ENCODE data around the gene SUPT16H.
A peak's percentile ranks its signal among the peaks of the same experiment; 100 is the strongest.

SUPT16H gene

GRCh38 chr14:21308479-21309237 lies 75.2 kb downstream of the SUPT16H start (continued):
- TF ChIP-seq ZNF626 (tag by site-specific recombination; IDR thresholded peaks at IDR 0.05) (no peak), ZNF274 (IDR thresholded peaks at IDR 0.05; ENCODE audit: low read length) (no peak), ZNF274 (tag by site-specific recombination; IDR thresholded peaks at IDR 0.05; ENCODE audit: borderline replicate concordance) (no peak), ZNF292 (tag by site-specific recombination; IDR thresholded peaks at IDR 0.05; ENCODE audit: borderline replicate concordance, low read depth) (no peak), ZNF501 (tag by site-specific recombination; IDR thresholded peaks at IDR 0.05) (no peak), MZF1 (tag by site-specific recombination; IDR thresholded peaks at IDR 0.05; ENCODE audit: borderline replicate concordance) (no peak), ZNF404 (tag by site-specific recombination; IDR thresholded peaks at IDR 0.05) (no peak), ZBTB20 (tag by site-specific recombination; IDR thresholded peaks at IDR 0.05) (no peak), MEIS1 (CRISPR knock-in tag; IDR thresholded peaks at IDR 0.05; ENCODE audit: borderline replicate concordance) (no peak), ZNF169 (tag by site-specific recombination; IDR thresholded peaks at IDR 0.05) (no peak), ZNF791 (tag by site-specific recombination; IDR thresholded peaks at IDR 0.05) (no peak), ZNF544 (tag by site-specific recombination; IDR thresholded peaks at IDR 0.05) (no peak), ZNF600 (tag by site-specific recombination; IDR thresholded peaks at IDR 0.05) (peak; percentile 95), ZNF843 (tag by site-specific recombination; IDR thresholded peaks at IDR 0.05) (no peak), ZNF214 (tag by site-specific recombination; IDR thresholded peaks at IDR 0.05; ENCODE audit: borderline replicate concordance) (no peak), SP3 (tag by site-specific recombination; IDR thresholded peaks at IDR 0.05) (peak; percentile 42; the same call in 1 of the 2 replicates), KLF8 (tag by site-specific recombination; IDR thresholded peaks at IDR 0.05) (0 out of 2 replicates have a peak, but pooled peaks have one; percentile 6), ZNF423 (tag by site-specific recombination; IDR thresholded peaks at IDR 0.05) (no peak), SCRT2 (tag by site-specific recombination; IDR thresholded peaks at IDR 0.05) (no peak), ZFP3 (tag by site-specific recombination; IDR thresholded peaks at IDR 0.05; ENCODE audit: low read depth) (no peak), ZNF548 (tag by site-specific recombination; IDR thresholded peaks at IDR 0.05) (no peak)
- TF ChIP-seq, protein P1, sequence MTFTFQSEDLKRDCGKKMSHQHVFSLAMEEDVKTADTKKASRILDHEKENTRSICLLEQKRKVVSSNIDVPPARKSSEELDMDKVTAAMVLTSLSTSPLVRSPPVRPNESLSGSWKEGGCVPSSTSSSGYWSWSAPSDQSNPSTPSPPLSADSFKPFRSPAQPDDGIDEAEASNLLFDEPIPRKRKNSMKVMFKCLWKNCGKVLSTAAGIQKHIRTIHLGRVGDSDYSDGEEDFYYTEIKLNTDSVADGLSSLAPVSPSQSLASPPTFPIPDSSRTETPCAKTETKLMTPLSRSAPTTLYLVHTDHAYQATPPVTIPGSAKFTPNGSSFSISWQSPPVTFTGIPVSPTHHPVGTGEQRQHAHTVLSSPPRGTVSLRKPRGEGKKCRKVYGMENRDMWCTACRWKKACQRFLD (tag by site-specific recombination; IDR thresholded peaks at IDR 0.05): no peak
- TF ChIP-seq, protein P2, sequence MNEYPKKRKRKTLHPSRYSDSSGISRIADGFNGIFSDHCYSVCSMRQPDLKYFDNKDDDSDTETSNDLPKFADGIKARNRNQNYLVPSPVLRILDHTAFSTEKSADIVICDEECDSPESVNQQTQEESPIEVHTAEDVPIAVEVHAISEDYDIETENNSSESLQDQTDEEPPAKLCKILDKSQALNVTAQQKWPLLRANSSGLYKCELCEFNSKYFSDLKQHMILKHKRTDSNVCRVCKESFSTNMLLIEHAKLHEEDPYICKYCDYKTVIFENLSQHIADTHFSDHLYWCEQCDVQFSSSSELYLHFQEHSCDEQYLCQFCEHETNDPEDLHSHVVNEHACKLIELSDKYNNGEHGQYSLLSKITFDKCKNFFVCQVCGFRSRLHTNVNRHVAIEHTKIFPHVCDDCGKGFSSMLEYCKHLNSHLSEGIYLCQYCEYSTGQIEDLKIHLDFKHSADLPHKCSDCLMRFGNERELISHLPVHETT (tag by site-specific recombination; IDR thresholded peaks at IDR 0.05): no peak; the same call in 1 of the 2 replicates
- TF ChIP-seq, protein P3, sequence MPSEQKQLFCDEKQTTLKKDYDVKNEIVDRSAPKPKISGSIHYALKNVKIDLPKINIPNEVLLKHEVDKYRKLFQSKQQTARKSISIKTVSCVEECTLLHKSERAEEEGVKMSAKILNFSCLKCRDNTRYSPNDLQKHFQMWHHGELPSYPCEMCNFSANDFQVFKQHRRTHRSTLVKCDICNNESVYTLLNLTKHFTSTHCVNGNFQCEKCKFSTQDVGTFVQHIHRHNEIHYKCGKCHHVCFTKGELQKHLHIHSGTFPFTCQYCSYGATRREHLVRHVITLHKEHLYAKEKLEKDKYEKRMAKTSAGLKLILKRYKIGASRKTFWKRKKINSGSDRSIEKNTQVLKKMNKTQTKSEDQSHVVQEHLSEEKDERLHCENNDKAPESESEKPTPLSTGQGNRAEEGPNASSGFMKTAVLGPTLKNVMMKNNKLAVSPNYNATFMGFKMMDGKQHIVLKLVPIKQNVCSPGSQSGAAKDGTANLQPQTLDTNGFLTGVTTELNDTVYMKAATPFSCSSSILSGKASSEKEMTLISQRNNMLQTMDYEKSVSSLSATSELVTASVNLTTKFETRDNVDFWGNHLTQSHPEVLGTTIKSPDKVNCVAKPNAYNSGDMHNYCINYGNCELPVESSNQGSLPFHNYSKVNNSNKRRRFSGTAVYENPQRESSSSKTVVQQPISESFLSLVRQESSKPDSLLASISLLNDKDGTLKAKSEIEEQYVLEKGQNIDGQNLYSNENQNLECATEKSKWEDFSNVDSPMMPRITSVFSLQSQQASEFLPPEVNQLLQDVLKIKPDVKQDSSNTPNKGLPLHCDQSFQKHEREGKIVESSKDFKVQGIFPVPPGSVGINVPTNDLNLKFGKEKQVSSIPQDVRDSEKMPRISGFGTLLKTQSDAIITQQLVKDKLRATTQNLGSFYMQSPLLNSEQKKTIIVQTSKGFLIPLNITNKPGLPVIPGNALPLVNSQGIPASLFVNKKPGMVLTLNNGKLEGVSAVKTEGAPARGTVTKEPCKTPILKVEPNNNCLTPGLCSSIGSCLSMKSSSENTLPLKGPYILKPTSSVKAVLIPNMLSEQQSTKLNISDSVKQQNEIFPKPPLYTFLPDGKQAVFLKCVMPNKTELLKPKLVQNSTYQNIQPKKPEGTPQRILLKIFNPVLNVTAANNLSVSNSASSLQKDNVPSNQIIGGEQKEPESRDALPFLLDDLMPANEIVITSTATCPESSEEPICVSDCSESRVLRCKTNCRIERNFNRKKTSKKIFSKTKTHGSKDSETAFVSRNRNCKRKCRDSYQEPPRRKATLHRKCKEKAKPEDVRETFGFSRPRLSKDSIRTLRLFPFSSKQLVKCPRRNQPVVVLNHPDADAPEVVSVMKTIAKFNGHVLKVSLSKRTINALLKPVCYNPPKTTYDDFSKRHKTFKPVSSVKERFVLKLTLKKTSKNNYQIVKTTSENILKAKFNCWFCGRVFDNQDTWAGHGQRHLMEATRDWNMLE (tag by site-specific recombination; conservative IDR thresholded peaks at IDR 0.05; ENCODE audit: low read depth): 0 out of 2 replicates have a peak, but pooled peaks have one; percentile 29
- TF ChIP-seq, protein P4, sequence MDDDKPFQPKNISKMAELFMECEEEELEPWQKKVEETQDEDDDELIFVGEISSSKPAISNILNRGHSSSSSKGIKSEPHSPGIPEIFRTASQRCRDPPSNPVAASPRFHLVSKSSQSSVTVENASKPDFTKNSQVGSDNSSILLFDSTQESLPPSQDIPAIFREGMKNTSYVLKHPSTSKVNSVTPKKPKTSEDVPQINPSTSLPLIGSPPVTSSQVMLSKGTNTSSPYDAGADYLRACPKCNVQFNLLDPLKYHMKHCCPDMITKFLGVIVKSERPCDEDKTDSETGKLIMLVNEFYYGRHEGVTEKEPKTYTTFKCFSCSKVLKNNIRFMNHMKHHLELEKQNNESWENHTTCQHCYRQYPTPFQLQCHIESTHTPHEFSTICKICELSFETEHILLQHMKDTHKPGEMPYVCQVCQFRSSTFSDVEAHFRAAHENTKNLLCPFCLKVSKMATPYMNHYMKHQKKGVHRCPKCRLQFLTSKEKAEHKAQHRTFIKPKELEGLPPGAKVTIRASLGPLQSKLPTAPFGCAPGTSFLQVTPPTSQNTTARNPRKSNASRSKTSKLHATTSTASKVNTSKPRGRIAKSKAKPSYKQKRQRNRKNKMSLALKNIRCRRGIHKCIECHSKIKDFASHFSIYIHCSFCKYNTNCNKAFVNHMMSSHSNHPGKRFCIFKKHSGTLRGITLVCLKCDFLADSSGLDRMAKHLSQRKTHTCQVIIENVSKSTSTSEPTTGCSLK (tag by site-specific recombination; IDR thresholded peaks at IDR 0.05): no peak
- TF ChIP-seq, protein P5, sequence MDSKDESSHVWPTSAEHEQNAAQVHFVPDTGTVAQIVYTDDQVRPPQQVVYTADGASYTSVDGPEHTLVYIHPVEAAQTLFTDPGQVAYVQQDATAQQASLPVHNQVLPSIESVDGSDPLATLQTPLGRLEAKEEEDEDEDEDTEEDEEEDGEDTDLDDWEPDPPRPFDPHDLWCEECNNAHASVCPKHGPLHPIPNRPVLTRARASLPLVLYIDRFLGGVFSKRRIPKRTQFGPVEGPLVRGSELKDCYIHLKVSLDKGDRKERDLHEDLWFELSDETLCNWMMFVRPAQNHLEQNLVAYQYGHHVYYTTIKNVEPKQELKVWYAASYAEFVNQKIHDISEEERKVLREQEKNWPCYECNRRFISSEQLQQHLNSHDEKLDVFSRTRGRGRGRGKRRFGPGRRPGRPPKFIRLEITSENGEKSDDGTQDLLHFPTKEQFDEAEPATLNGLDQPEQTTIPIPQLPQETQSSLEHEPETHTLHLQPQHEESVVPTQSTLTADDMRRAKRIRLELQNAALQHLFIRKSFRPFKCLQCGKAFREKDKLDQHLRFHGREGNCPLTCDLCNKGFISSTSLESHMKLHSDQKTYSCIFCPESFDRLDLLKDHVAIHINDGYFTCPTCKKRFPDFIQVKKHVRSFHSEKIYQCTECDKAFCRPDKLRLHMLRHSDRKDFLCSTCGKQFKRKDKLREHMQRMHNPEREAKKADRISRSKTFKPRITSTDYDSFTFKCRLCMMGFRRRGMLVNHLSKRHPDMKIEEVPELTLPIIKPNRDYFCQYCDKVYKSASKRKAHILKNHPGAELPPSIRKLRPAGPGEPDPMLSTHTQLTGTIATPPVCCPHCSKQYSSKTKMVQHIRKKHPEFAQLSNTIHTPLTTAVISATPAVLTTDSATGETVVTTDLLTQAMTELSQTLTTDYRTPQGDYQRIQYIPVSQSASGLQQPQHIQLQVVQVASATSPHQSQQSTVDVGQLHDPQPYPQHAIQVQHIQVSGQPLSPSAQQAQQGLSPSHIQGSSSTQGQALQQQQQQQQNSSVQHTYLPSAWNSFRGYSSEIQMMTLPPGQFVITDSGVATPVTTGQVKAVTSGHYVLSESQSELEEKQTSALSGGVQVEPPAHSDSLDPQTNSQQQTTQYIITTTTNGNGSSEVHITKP (tag by site-specific recombination; IDR thresholded peaks at IDR 0.05): peak; percentile 61
